Effector memory CD8-positive, alpha-beta T cell (primary cell): ENCODE measurements around the gene MLLT3.

Source experiments
- ATAC-seq: fragments of 150-1000 bp; cut with Tn5 transposase; replicated peaks from 2 replicates; pipeline ENCODE4 v1.10.0; 2021; ENCODE audit warnings: mild to moderate bottlenecking, moderate library complexity
- DNase-seq, 3 experiments: peaks; one replicate each; pipeline ENCODE4 v3.0.0; 2021
- H3K27ac Mint-ChIP-seq, 2 donors: one replicate each; pipeline ENCODE4 v1.8.0; 2022; ENCODE audit warnings: mild to moderate bottlenecking in 2 of 2, mixed read lengths in 2 of 2, moderate library complexity in 2 of 2
- H3K27me3 Mint-ChIP-seq, 2 donors: one replicate each; pipeline ENCODE4 v1.8.0; 2022; ENCODE audit warnings: mixed read lengths in 2 of 2
- H3K36me3 Mint-ChIP-seq: one replicate; pipeline ENCODE4 v1.8.0; 2022; ENCODE audit warnings: mild to moderate bottlenecking, moderate library complexity, mixed read lengths; ENCODE audit not compliant: insufficient read depth
- H3K4me1 Mint-ChIP-seq, 2 donors: one replicate each; pipeline ENCODE4 v1.8.0; 2022; ENCODE audit warnings: low read depth in 2 of 2, mixed read lengths in 2 of 2
- H3K4me3 Mint-ChIP-seq, 2 donors: one replicate each; pipeline ENCODE4 v1.8.0; 2022; ENCODE audit warnings: mild to moderate bottlenecking in 2 of 2, mixed read lengths in 2 of 2, moderate library complexity in 2 of 2
- H3K9me3 Mint-ChIP-seq, 2 donors: one replicate each; pipeline ENCODE4 v1.8.0; 2022; ENCODE audit warnings: mixed read lengths in 2 of 2

Gene MLLT3

GRCh38 chr9:20349568-20349967, 272.7 kb downstream of the MLLT3 start:
- ATAC-seq (no peak), DNase-seq (no peak)
- no peaks in the 10 kb centered on the region for H3K9me3 Mint-ChIP-seq
- H3K27ac Mint-ChIP-seq, result no peak overlapping the region
- peaks cover 18% of the 10 kb centered on the region for H3K36me3 Mint-ChIP-seq
- no peaks in the 10 kb centered on the region for H3K4me1 Mint-ChIP-seq
- no peak overlapping the region for H3K4me3 Mint-ChIP-seq
- no peaks in the 10 kb centered on the region for H3K27me3 Mint-ChIP-seq

GRCh38 chr9:20343325-20343724, 279.0 kb downstream of the MLLT3 start:
- DNase-seq (no peak), ATAC-seq (no peak)
- H3K9me3 Mint-ChIP-seq, result no peaks in the 10 kb centered on the region
- no peak overlapping the region for H3K27ac Mint-ChIP-seq
- no peaks in the 10 kb centered on the region for H3K27me3 Mint-ChIP-seq
- H3K36me3 Mint-ChIP-seq, result peaks cover 9% of the 10 kb centered on the region
- H3K4me1 Mint-ChIP-seq, result peaks cover 0 to 5% of the 10 kb centered on the region in 2 donors
- no peak overlapping the region for H3K4me3 Mint-ChIP-seq

GRCh38 chr9:20340511-20340861, 281.8 kb downstream of the MLLT3 start:
- Mint-ChIP-seq H3K27ac (no peak overlapping the region), H3K27me3 (no peaks in the 10 kb centered on the region), H3K4me1 (peaks cover 0 to 14% of the 10 kb centered on the region in 2 donors), H3K36me3 (peaks cover 4% of the 10 kb centered on the region), H3K4me3 (no peak overlapping the region), H3K9me3 (no peaks in the 10 kb centered on the region)
- ATAC-seq (no peak), DNase-seq (no peak)

- Mint-ChIP-seq H3K27ac (no peak overlapping the region), H3K4me1 (peaks cover 0 to 20% of the 10 kb centered on the region in 2 donors), H3K4me3 (no peak overlapping the region), H3K9me3 (no peaks in the 10 kb centered on the region), H3K36me3 (peaks cover 4% of the 10 kb centered on the region), H3K27me3 (no peaks in the 10 kb centered on the region)
- ATAC-seq (peak; percentile 68), DNase-seq (no peak)
Observed at GRCh38 chr9:20335668-20336332, 286.5 kb downstream of the MLLT3 start.

GRCh38 chr9:20333991-20334390, 288.3 kb downstream of the MLLT3 start:
- Mint-ChIP-seq H3K9me3 (no peaks in the 10 kb centered on the region), H3K36me3 (peaks cover 4% of the 10 kb centered on the region), H3K4me1 (peaks cover 0 to 14% of the 10 kb centered on the region in 2 donors), H3K4me3 (no peak overlapping the region), H3K27me3 (no peaks in the 10 kb centered on the region), H3K27ac (no peak overlapping the region)
- ATAC-seq, result no peak
- no peak for DNase-seq

GRCh38 chr9:20331095-20331685, 291.1 kb downstream of the MLLT3 start:
- Mint-ChIP-seq H3K4me3 (no peak overlapping the region), H3K4me1 (peaks cover 0 to 13% of the 10 kb centered on the region in 2 donors), H3K9me3 (no peaks in the 10 kb centered on the region), H3K36me3 (no peaks in the 10 kb centered on the region), H3K27me3 (no peaks in the 10 kb centered on the region), H3K27ac (no peak overlapping the region)
- DNase-seq (no peak), ATAC-seq (no peak)

GRCh38 chr9:20330688-20331087, 291.6 kb downstream of the MLLT3 start:
- Mint-ChIP-seq H3K27me3 (no peaks in the 10 kb centered on the region), H3K9me3 (no peaks in the 10 kb centered on the region), H3K4me3 (no peak overlapping the region), H3K36me3 (no peaks in the 10 kb centered on the region), H3K4me1 (peaks cover 0 to 8% of the 10 kb centered on the region in 2 donors), H3K27ac (no peak overlapping the region)
- ATAC-seq (no peak), DNase-seq (no peak)

GRCh38 chr9:20326516-20326915, 295.8 kb downstream of the MLLT3 start:
- no peak overlapping the region for H3K27ac Mint-ChIP-seq
- no peaks in the 10 kb centered on the region for H3K36me3 Mint-ChIP-seq
- no peak overlapping the region for H3K4me3 Mint-ChIP-seq
- no peaks in the 10 kb centered on the region for H3K27me3 Mint-ChIP-seq
- no peak for DNase-seq
- no peaks in the 10 kb centered on the region for H3K9me3 Mint-ChIP-seq
- no peak for ATAC-seq
- peaks cover 6 to 8% of the 10 kb centered on the region in 2 donors for H3K4me1 Mint-ChIP-seq

- ATAC-seq, result no peak
- Mint-ChIP-seq H3K4me3 (no peak overlapping the region), H3K9me3 (no peaks in the 10 kb centered on the region), H3K36me3 (no peaks in the 10 kb centered on the region), H3K27ac (no peak overlapping the region), H3K27me3 (no peaks in the 10 kb centered on the region), H3K4me1 (peaks cover 17 to 23% of the 10 kb centered on the region in 2 donors)
- DNase-seq, result no peak
Observed at GRCh38 chr9:20325008-20325407, 297.3 kb downstream of the MLLT3 start.

- ATAC-seq (no peak), DNase-seq (no peak)
- no peaks in the 10 kb centered on the region for H3K27me3 Mint-ChIP-seq
- peaks cover 20 to 31% of the 10 kb centered on the region in 2 donors for H3K4me1 Mint-ChIP-seq
- peak overlapping the region; percentile 35 to 75 for H3K27ac Mint-ChIP-seq
- no peaks in the 10 kb centered on the region for H3K36me3 Mint-ChIP-seq
- H3K4me3 Mint-ChIP-seq, result peak overlapping the region; percentile 55 to 64
- H3K9me3 Mint-ChIP-seq, result no peaks in the 10 kb centered on the region
Observed at GRCh38 chr9:20322212-20322611, 300.1 kb downstream of the MLLT3 start.

GRCh38 chr9:20321423-20322082, 300.7 kb downstream of the MLLT3 start:
- Mint-ChIP-seq H3K27ac (peak overlapping the region; percentile 35 to 75), H3K4me1 (peaks cover 20 to 31% of the 10 kb centered on the region in 2 donors), H3K27me3 (no peaks in the 10 kb centered on the region), H3K4me3 (peak overlapping the region; percentile 55 to 64), H3K9me3 (no peaks in the 10 kb centered on the region), H3K36me3 (no peaks in the 10 kb centered on the region)
- ATAC-seq (peak; percentile 80), DNase-seq (peak; percentile 14 to 25 (median 15))

GRCh38 chr9:20320921-20321320, 301.4 kb downstream of the MLLT3 start:
- Mint-ChIP-seq H3K36me3 (no peaks in the 10 kb centered on the region), H3K9me3 (no peaks in the 10 kb centered on the region), H3K4me3 (peak overlapping the region in 1 of 2 donors; percentile 64), H3K27me3 (no peaks in the 10 kb centered on the region), H3K4me1 (peaks cover 20 to 31% of the 10 kb centered on the region in 2 donors), H3K27ac (peak overlapping the region; percentile 36 to 75)
- DNase-seq, result no peak
- ATAC-seq, result no peak

- Mint-ChIP-seq H3K9me3 (no peaks in the 10 kb centered on the region), H3K27ac (peak overlapping the region; percentile 3 to 36), H3K27me3 (no peaks in the 10 kb centered on the region), H3K36me3 (no peaks in the 10 kb centered on the region), H3K4me1 (peaks cover 25 to 35% of the 10 kb centered on the region in 2 donors), H3K4me3 (peak overlapping the region; percentile 21 to 49)
- no peak for DNase-seq
- ATAC-seq, result peak; percentile 60
Observed at GRCh38 chr9:20319641-20320337, 302.5 kb downstream of the MLLT3 start.
